Muscle layer of duodenum (tissue), 2 donors: Measurements from ENCODE around the gene SKIC8.

Experiments used
- H3K27ac ChIP-seq: one replicate; pipeline ENCODE4 v1.7.0; 2013; ENCODE audit warnings: mild to moderate bottlenecking, low read length
- H3K27me3 ChIP-seq: one replicate; pipeline ENCODE4 v1.7.0; 2013; ENCODE audit warnings: low read depth, mild to moderate bottlenecking, control low read depth, low read length
- H3K36me3 ChIP-seq, 2 donors: one replicate each; pipeline ENCODE4 v1.7.0; 2013; ENCODE audit warnings: low read length in 2 of 2, control low read depth in 1 of 2, mild to moderate bottlenecking in 1 of 2; ENCODE audit not compliant: insufficient read depth in 2 of 2, control insufficient read depth in 1 of 2
- H3K4me1 ChIP-seq, 2 donors: one replicate each; pipeline ENCODE4 v1.7.0; 2013; ENCODE audit warnings: low read length in 2 of 2, mild to moderate bottlenecking in 2 of 2, control low read depth in 1 of 2, moderate library complexity in 1 of 2; ENCODE audit not compliant: insufficient read depth in 2 of 2, control insufficient read depth in 1 of 2
- H3K4me3 ChIP-seq, 2 donors: one replicate each; pipeline ENCODE4 v1.7.0; 2013; ENCODE audit warnings: low read length in 2 of 2, low read depth in 1 of 2, mild to moderate bottlenecking in 1 of 2
- H3K9me3 ChIP-seq, 2 donors: one replicate each; pipeline ENCODE4 v1.7.0; 2013; ENCODE audit warnings: low read length in 2 of 2, control low read depth in 1 of 2, mild to moderate bottlenecking in 1 of 2; ENCODE audit not compliant: control insufficient read depth in 1 of 2
- donor health status: healthy.

SKIC8 gene

DNA sequence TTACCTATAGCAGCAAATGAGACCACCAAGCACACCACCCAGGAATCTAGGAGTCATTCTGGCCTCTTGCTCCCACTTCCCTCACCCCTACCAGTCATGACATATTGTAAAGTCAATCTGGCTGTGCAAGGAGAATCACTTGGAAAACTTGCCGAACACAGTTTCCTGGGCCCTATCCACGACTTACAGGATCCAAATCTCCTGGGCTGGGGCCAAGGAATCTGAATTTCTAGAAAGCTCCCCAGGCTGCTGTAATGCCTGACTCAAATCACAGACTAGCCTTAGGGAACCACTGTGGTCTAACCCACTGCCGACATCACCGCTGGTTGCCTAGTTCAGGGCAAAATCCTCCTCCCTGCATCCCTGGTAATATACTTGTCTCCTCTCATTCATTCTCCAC is 36.6 kb upstream of the SKIC8 start:
- Histone ChIP-seq H3K9me3 (no peaks in the 10 kb centered on the region), H3K27ac (no peak overlapping the region), H3K27me3 (peaks cover 21% of the 10 kb centered on the region), H3K36me3 (no peaks in the 10 kb centered on the region), H3K4me1 (peaks cover 0 to 11% of the 10 kb centered on the region in 2 donors), H3K4me3 (no peak overlapping the region)

DNA sequence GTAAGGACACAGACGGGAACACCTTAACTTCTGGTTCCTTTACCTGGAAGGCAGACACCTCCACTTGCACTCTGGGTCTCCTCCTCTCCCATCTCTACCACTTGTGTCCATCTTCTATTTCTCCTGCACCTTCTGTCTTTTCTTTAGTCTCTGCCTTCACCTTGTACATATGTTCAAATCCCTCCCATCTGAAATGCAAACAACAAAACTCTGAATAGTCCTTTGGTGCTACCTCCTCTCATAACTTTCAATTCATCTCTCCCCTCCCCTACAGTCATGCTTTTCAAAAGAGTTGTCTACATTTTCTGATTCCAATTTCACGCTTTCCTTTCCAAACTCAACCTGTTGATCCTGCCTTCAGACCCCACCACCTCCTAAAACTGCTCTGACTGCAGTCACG is 35.4 kb upstream of the SKIC8 start:
- Histone ChIP-seq H3K27ac (no peak overlapping the region), H3K4me3 (no peak overlapping the region), H3K27me3 (peaks cover 13% of the 10 kb centered on the region)

DNA sequence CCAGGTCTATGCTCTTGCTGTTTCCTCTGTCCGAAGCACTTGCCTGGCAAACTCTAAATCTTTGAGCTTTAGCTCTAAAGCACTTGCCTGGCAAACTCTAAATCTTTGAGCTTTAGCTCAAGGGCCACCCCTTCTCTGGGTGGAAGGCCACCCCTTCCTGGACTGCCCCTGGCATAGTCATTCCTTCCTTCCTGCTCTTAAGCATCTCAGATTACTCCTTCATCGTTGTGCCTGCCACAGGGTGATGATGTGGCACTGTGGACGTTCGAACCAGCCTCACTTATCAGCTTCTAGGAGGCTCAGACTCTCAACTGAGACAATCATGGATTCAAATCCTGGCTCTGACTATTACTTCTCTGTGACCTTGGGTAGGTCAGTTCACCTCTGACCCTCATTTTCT is 30.2 kb upstream of the SKIC8 start:
- Histone ChIP-seq H3K4me1 (no peaks in the 10 kb centered on the region), H3K4me3 (no peak overlapping the region), H3K36me3 (no peaks in the 10 kb centered on the region), H3K27ac (no peak overlapping the region), H3K9me3 (no peaks in the 10 kb centered on the region), H3K27me3 (no peaks in the 10 kb centered on the region)

More for the DNA sequence above, 35.4 kb upstream of the SKIC8 start:
- H3K9me3 ChIP-seq: no peaks in the 10 kb centered on the region
- H3K36me3 ChIP-seq: no peaks in the 10 kb centered on the region
- H3K4me1 ChIP-seq: no peaks in the 10 kb centered on the region

DNA sequence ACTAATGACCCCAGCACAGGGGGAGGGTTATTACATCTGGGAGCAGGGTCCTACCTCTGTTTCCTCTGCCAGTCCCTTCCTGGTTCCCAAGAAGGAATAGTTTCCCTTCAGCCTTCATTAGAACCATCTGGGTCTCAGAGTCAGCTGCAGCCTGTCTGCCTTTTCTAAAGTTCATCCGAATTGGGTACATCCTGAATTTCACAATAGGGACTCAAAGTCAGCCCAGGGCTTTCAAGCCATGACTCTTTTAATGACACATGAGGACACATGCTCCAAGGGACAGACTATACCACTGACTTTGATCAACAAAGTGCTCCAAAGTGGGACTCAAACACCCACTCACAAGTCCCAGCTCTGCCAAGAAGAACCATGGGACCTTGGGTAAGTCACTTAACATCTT is 28.1 kb upstream of the SKIC8 start:
- Histone ChIP-seq H3K9me3 (no peaks in the 10 kb centered on the region), H3K27me3 (no peaks in the 10 kb centered on the region), H3K4me1 (no peaks in the 10 kb centered on the region), H3K4me3 (no peak overlapping the region), H3K27ac (no peak overlapping the region), H3K36me3 (no peaks in the 10 kb centered on the region)

DNA sequence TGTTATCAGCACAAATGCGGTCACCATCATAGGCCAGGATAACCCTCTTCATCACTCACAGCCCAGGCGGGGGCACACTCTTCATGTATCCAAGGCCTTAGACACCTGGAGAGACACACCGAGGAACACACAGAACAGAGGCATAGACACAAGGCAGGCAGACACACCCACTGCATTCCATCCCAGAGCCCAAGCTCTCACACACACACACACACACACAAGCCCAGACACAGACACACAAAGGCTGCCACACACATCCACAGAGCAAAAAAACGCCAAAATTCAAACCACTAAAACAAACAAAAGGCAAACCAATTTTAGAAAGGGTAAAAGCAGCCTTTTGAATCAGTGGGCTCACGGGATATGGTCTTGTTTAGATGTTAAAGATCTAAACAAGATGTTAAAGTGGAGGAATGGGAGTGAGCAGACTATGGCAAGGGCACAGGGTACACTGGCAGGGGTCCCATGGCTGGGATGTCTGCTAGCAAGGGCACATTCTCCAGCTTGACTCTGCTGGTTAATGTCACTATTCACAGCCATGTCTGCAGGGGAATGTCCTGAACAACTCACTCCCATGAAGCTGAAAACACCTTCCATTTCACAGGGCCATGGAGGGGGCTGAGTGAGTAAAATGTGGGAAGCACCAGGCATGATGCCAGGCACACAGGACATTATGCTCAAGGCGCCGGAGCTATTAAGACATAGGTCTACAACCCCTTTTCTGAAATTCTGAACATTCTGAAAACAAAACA is 25.9 kb upstream of the SKIC8 start:
- H3K27ac ChIP-seq: no peak overlapping the region
- H3K36me3 ChIP-seq: no peaks in the 10 kb centered on the region
- H3K9me3 ChIP-seq: no peaks in the 10 kb centered on the region
- no peaks in the 10 kb centered on the region for H3K27me3 ChIP-seq
- no peak overlapping the region for H3K4me3 ChIP-seq
- no peaks in the 10 kb centered on the region for H3K4me1 ChIP-seq

DNA sequence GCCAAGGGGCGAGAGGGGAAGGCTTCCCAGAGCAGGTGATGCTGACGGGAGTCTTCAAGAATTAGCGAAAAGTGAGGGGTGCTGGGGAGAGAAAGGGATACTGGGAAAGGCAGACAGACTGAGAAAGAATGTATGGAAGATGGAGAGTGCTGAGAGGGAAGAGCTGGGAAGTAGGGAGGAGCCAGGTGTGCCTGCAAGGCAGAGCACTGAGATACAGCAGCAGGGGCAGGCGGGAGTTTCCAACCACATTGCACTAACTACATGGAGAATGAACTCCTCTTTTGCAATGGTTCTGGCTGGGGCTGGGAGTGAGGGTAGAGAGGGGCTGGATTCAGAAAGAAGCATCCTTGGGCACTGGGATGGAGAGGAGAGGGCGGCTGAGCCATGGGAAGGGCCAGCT is 24.7 kb upstream of the SKIC8 start:
- Histone ChIP-seq H3K36me3 (no peaks in the 10 kb centered on the region), H3K27ac (no peak overlapping the region), H3K4me3 (no peak overlapping the region), H3K27me3 (no peaks in the 10 kb centered on the region), H3K4me1 (no peaks in the 10 kb centered on the region), H3K9me3 (no peaks in the 10 kb centered on the region)

DNA sequence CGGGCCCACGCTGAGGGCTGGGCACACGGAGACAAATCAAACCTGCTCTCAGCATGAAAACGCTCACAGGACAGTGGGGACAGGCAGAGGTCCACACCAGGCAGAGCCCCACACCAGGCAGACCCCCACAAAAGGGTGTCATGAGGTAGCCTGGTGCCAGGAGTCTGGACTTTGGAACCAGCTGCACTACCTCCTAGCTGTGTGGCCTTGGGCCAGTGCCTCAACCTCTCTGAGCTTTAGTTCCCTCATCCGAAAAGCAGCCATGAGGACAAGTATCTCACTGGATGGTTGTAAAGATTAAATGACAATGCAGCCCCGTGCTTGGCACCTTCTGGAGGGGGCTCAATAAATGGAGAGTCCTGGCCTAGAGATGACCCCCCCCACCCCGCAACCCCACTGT is 24.3 kb upstream of the SKIC8 start:
- H3K27ac ChIP-seq: no peak overlapping the region
- H3K4me3 ChIP-seq: no peak overlapping the region
- no peaks in the 10 kb centered on the region for H3K27me3 ChIP-seq
- H3K9me3 ChIP-seq: no peaks in the 10 kb centered on the region
- no peaks in the 10 kb centered on the region for H3K4me1 ChIP-seq
- no peaks in the 10 kb centered on the region for H3K36me3 ChIP-seq

DNA sequence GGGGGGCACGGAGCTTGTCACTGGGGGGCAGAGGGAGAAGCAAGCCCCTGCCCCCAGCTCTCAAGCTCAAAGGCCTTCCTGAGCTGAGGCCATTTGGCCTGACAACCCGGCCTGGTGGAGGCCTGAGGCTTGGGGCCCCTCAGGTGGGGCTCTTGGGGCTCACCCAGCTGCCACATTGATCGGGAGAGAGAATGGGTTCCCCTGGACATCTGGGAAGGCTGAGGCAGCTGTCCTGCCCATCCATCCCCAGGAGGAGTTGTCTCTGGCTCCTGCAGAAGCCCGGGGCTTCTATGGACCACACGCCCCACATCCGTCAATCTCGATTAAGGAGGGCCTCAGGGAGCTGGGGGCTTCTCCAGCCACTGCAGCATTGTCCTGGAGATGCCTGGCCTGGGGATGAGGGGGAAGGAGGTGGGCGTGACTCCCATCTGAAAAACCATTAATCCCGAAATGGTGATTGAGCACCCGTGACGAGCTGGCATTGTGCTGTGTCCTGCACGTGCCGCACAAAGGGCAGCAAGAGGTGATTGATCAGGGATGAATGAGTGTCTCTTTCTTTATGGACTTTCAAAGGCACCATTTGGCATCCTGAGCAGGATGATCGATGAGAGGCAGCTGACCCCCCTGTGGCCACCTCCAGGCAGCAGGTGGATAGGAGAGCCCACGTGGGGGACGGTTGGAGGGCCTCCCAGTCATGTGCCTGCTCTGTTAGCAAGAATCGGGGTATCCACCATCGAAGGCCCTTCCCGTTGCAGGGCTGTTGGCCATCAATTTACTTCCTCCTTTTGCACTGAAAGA is 23.5 kb upstream of the SKIC8 start:
- H3K36me3 ChIP-seq: no peaks in the 10 kb centered on the region
- no peaks in the 10 kb centered on the region for H3K9me3 ChIP-seq
- no peaks in the 10 kb centered on the region for H3K4me1 ChIP-seq
- H3K27ac ChIP-seq: no peak overlapping the region
- H3K27me3 ChIP-seq: no peaks in the 10 kb centered on the region
- no peak overlapping the region for H3K4me3 ChIP-seq

DNA sequence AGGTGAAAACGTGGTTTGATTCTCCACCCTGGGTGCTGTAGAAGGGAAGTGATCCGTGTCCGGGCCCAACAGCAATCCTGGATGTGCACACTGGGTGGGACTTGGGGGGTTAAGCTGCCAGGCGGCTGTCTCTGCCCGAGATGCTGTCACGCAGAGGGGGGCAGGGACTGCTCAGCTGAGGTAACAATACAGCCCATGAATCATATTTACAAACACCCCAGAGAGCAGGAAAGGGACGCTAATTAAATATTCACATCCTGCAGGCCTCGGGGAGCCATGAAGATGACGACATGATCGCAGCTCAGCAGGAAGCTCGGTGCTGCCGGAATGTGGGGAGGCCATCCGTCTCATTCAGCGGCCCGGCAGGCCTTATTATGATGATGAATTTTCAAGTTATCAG is 22.8 kb upstream of the SKIC8 start:
- no peaks in the 10 kb centered on the region for H3K4me1 ChIP-seq
- no peaks in the 10 kb centered on the region for H3K9me3 ChIP-seq
- H3K27me3 ChIP-seq: no peaks in the 10 kb centered on the region
- no peak overlapping the region for H3K27ac ChIP-seq
- no peaks in the 10 kb centered on the region for H3K36me3 ChIP-seq
- no peak overlapping the region for H3K4me3 ChIP-seq

DNA sequence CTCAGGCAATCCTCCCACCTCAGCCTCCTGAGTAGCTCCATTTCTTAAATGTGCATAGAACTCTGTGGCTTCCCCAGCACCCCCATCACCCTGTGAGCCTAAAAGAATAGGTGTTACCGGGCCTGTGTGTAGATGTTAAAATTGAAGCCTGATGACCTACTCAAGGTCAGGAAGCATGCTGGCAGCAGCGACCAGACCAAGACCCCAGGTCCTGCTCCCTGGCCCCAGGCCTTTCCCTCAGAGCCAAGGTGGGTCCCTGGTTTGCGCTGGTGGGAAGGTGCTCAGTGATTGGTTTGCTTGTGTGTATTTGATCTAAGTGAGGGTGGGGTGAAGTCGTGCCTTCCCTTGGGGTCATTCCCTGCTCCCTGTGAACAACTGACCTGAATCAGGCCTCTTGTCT is 22.4 kb upstream of the SKIC8 start:
- no peaks in the 10 kb centered on the region for H3K27me3 ChIP-seq
- H3K4me3 ChIP-seq: no peak overlapping the region
- no peaks in the 10 kb centered on the region for H3K36me3 ChIP-seq
- no peaks in the 10 kb centered on the region for H3K9me3 ChIP-seq
- H3K27ac ChIP-seq: no peak overlapping the region
- no peaks in the 10 kb centered on the region for H3K4me1 ChIP-seq

DNA sequence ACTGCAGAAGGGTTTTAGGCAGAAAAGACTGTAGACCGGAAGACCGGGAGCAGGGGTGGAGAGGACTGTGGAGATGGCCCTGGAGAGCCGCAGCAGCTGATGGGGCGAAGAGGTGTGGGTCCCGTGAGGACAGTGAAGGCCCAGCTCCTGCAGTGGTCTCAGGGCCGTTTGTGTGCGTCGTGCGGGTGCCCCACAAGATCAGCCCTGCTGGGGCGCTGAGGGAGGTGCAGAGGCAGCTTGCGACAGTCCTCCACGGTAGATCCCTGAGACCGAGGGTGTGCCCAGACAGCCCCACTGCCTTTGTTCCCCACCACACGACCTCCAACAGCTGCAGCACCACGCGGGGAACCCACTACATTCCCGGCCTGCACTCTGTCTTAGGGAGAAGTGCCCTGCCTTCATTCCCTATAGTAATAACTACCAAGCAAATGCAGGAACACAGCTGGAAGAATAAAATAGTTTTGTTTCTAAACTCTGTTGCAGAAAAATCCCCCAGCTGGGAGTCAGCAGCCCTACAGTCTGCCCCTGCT is 21.7 kb upstream of the SKIC8 start:
- Histone ChIP-seq H3K27me3 (no peaks in the 10 kb centered on the region), H3K4me1 (no peaks in the 10 kb centered on the region), H3K36me3 (no peaks in the 10 kb centered on the region), H3K27ac (no peak overlapping the region), H3K9me3 (no peaks in the 10 kb centered on the region), H3K4me3 (no peak overlapping the region)
